ENCODE measurements around the gene SGF29.

GRCh38 chr16:28572696-28573510 lies 19.2 kb downstream of the SGF29 start:
- no peak for TF ChIP-seq CTCF (IDR thresholded peaks at IDR 0.05)
- TF ChIP-seq POLR2A (IDR thresholded peaks at IDR 0.05) = no peak

Measured in esophagus squamous epithelium (tissue), 4 donors.